GM23338 (cell line): ENCODE results near the gene DPF3.

Experiments used
- CREB1 ChIP-seq: fragments of 250-450 bp; sonication (Bioruptor Pico); IDR thresholded peaks from 2 replicates; pipeline ENCODE4 v1.5.0; 2020; ENCODE audit warnings: low read depth, mild to moderate bottlenecking, moderate library complexity
- CTCF ChIP-seq, 2 experiments: fragments of 200-600 bp in 1 of 2; sonication (generic) in 1 of 2; conservative IDR thresholded peaks; 2 replicates each; pipeline versions ENCODE4 v1.5.1 to v1.6.1; 2016 to 2017; ENCODE audit warnings: antibody characterized with exemption in 2 of 2, low read depth in 2 of 2, mild to moderate bottlenecking in 2 of 2, moderate library complexity in 1 of 2
- ETS1 ChIP-seq: IDR thresholded peaks from 2 replicates; pipeline ENCODE4 v1.6.1; 2016; ENCODE audit warnings: antibody characterized with exemption
- EZH2 ChIP-seq: fragments of 200-600 bp; sonication (generic); IDR thresholded peaks from one replicate; pipeline ENCODE4 v1.8.0; 2017; ENCODE audit warnings: antibody characterized with exemption, mild to moderate bottlenecking, low read depth; ENCODE audit not compliant: unreplicated experiment
- EZH2phosphoT487 ChIP-seq: fragments of 200-600 bp; sonication (generic); IDR thresholded peaks from one replicate; pipeline ENCODE4 v1.8.1; 2018; ENCODE audit warnings: antibody characterized with exemption; ENCODE audit not compliant: unreplicated experiment
- JUNB ChIP-seq: IDR thresholded peaks from one replicate; pipeline ENCODE4 v1.6.1; 2016; ENCODE audit warnings: antibody characterized with exemption; ENCODE audit not compliant: unreplicated experiment
- NANOG ChIP-seq: IDR thresholded peaks from 2 replicates; pipeline ENCODE4 v1.6.1; 2016; ENCODE audit warnings: antibody characterized with exemption, borderline replicate concordance
- POLR2AphosphoS5 ChIP-seq: IDR thresholded peaks from 2 replicates; pipeline ENCODE4 v1.6.1; 2016; ENCODE audit warnings: antibody characterized with exemption, low read depth
- REST ChIP-seq: IDR thresholded peaks from one replicate; pipeline ENCODE4 v1.6.1; 2018; ENCODE audit warnings: antibody characterized with exemption; ENCODE audit not compliant: unreplicated experiment
- ZNF114 ChIP-seq: fragments of 250-450 bp; sonication (Bioruptor Pico); IDR thresholded peaks from 2 replicates; pipeline ENCODE4 v1.5.0; 2020; ENCODE audit warnings: mild to moderate bottlenecking, moderate library complexity
- ZNF331 ChIP-seq: fragments of 250-450 bp; sonication (Bioruptor Pico); IDR thresholded peaks from 2 replicates; pipeline ENCODE4 v1.5.0; 2020; ENCODE audit warnings: low read depth, mild to moderate bottlenecking, moderate library complexity

- TF ChIP-seq CTCF (conservative IDR thresholded peaks at IDR 0.05; ENCODE audit: low read depth in 2 of 2) (no peak), POLR2AphosphoS5 (no peak), EZH2 (no peak), JUNB (no peak), EZH2phosphoT487 (no peak), REST (no peak), NANOG (no peak), ETS1 (no peak), ZNF114 (no peak), CREB1 (CRISPR knock-in tag) (no peak), ZNF331 (no peak)
Measured at GRCh38 chr14:72752034-72752412, 141.9 kb downstream of the DPF3 start.
